Astrocyte of the cerebellum (primary cell): ENCODE results near the gene MRTFA.
"Not testable (repeated sequence)": the region's sequence is repeated elsewhere in the genome, so short reads cannot be mapped to it uniquely, and the experiment has no call there.

Source experiments
- DNase-seq: peaks from one replicate; pipeline ENCODE4 v3.0.0-alpha.2; 2011; ENCODE audit warnings: low read depth
- H3K4me3 ChIP-seq: 2 replicates; pipeline ENCODE4 v1.5.1; 2011; ENCODE audit warnings: mild to moderate bottlenecking, low read depth, low read length, moderate library complexity
- in situ Hi-C: cut with HindIII; loops from 2 replicates; pipeline ENCODE4 v1.10.0; 2017; ENCODE audit warnings: low sequenced_read_pairs
- TF ChIP-seq, protein P1 (sequence below): IDR thresholded peaks from 2 replicates; pipeline ENCODE4 v1.5.1; 2012; ENCODE audit warnings: low read length, low read depth, moderate library complexity, mild to moderate bottlenecking; ENCODE audit errors: missing control alignments

Gene MRTFA

DNA sequence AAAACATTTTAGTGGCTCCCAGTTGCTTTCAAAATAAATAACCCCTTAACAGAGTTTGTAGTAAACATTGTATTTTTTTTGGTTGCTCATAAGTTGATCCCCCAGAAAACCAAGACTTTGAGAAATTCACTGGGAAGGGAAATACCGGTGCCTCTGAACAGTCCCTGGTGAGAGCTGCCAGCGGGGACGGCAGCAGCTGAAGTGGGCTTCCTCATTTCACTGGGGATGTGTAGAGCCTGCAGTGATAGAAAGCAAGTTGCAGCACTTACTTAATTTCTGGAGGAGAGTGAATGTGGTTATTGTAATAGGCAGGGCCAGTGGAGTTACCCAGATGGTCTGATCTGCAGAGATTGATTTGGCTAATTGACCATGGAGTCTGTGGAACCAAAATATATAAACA, 24.2 kb upstream of the MRTFA start:
- no peak for DNase-seq
- no peak overlapping the region for H3K4me3 ChIP-seq
- TF ChIP-seq, protein P1, sequence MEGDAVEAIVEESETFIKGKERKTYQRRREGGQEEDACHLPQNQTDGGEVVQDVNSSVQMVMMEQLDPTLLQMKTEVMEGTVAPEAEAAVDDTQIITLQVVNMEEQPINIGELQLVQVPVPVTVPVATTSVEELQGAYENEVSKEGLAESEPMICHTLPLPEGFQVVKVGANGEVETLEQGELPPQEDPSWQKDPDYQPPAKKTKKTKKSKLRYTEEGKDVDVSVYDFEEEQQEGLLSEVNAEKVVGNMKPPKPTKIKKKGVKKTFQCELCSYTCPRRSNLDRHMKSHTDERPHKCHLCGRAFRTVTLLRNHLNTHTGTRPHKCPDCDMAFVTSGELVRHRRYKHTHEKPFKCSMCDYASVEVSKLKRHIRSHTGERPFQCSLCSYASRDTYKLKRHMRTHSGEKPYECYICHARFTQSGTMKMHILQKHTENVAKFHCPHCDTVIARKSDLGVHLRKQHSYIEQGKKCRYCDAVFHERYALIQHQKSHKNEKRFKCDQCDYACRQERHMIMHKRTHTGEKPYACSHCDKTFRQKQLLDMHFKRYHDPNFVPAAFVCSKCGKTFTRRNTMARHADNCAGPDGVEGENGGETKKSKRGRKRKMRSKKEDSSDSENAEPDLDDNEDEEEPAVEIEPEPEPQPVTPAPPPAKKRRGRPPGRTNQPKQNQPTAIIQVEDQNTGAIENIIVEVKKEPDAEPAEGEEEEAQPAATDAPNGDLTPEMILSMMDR: no peak
- in situ Hi-C loops: no loop called here

DNA sequence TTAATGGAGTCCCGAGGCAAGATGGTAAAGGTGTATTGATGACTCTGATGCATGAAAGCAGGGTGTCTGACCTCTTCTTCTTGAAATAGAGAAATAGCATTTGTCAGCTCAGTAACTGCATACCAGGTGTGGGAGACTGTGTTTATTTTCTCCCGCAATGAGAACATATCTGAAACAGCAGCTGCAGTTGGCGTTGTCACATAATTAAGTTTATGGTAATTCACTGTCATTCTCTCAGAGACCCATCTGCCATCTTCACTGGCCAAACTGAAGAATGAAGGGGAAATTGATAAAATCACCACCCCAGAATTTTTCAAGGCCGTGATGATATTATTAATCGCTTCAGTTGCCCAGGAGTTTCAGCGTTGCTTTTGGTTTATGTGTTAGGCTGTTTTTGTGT, 22.6 kb upstream of the MRTFA start:
- TF ChIP-seq, protein P1: no peak
- no peak overlapping the region for H3K4me3 ChIP-seq
- in situ Hi-C loops: no loop called here
- DNase-seq: no peak

DNA sequence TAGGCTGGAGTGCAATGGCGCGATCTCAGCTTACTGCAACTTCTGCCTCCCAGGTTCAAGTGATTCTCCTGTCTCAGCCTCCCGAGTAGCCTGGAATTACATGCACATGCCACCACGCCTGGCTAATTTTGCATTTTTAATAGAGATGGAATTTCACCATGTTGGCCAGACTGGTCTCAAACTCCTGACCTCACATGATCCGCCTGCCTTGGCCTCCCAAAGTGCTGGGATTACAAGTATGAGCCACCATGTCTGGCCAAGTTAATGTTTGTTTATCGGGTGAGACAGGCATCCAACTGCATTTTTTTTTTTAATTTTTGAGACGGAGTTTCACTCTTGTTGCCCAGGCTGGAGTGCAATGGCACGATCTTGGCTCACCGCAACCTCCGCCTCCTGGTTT, 20.1 kb upstream of the MRTFA start:
- H3K4me3 ChIP-seq, DNase-seq, in situ Hi-C loops: not testable (repeated sequence)

DNA sequence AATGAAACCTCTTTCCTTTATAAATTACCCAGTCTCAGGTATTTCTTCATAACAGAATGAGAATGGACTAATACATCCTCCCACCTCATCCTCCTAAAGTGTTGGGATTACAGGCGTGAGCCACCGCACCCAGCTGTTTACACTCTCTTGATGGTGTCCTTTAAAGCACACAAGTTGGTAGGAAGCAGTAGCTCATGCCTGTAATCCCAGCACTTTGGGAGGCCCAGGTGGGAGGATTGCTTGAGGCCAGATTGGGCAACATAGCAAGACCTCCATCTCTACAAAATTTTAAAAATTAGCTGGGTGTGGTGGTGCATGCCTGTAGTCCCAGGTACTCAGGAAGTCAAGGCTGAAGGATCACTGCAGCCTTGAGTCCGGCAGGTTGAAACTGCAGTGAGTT, 19.4 kb upstream of the MRTFA start:
- DNase-seq, in situ Hi-C loops, H3K4me3 ChIP-seq: not testable (repeated sequence)

DNA sequence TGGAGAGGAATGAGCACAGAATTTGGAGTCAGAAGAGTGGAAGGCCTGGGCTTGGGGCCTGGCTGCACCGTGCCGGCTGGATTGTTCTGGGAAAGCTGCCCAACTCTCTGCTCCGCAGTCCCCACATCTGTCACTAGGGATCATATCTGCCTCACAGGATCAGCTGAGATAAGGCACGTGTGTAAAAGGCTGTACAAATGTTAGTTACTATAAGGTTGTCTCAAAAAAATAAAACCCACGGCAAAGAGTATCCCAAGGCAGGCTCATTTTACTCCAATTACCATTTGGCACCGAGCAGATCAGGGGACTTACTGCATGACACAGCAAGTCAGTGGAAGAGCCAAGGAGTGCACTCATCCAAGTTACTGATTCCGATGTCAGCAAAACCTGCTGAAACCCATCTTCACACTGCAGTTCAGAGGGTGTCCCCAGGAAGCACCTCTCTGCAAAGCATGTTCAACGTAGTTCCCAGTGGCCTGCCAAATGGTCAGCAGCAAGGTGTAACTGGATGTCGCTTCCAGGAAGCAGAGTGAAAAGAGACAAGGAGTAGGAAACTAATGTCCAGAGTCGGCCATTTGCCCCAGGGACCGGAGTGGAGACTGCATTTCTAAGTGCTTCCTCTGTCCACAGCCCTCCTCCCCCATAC, 18.1 kb upstream of the MRTFA start:
- no peak overlapping the region for H3K4me3 ChIP-seq
- TF ChIP-seq, protein P1: peak; percentile 9
- no peak for DNase-seq
- in situ Hi-C loops: no loop called here

DNA sequence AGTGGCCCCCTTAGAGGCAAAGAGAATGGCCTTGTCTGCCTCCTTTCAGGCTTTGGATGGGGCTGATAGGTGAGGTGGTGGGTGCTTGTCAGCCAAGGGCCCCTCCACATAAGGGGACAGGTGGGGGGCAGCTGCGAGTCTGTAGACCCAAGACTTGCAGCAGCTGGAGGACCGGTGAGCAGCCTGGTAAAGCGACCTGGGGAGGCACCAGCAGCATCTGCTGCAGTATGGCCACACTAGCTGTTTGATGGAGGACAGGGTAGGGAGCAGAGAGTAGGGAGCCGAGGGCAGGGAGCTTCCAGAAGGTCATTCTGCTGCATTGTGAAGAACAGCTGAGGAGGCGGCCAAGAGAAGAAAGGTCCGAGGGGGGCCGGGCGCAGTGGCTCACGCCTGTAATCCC, 16.8 kb upstream of the MRTFA start:
- TF ChIP-seq, protein P1: no peak
- no peak overlapping the region for H3K4me3 ChIP-seq
- no peak for DNase-seq
- in situ Hi-C loops: no loop called here

DNA sequence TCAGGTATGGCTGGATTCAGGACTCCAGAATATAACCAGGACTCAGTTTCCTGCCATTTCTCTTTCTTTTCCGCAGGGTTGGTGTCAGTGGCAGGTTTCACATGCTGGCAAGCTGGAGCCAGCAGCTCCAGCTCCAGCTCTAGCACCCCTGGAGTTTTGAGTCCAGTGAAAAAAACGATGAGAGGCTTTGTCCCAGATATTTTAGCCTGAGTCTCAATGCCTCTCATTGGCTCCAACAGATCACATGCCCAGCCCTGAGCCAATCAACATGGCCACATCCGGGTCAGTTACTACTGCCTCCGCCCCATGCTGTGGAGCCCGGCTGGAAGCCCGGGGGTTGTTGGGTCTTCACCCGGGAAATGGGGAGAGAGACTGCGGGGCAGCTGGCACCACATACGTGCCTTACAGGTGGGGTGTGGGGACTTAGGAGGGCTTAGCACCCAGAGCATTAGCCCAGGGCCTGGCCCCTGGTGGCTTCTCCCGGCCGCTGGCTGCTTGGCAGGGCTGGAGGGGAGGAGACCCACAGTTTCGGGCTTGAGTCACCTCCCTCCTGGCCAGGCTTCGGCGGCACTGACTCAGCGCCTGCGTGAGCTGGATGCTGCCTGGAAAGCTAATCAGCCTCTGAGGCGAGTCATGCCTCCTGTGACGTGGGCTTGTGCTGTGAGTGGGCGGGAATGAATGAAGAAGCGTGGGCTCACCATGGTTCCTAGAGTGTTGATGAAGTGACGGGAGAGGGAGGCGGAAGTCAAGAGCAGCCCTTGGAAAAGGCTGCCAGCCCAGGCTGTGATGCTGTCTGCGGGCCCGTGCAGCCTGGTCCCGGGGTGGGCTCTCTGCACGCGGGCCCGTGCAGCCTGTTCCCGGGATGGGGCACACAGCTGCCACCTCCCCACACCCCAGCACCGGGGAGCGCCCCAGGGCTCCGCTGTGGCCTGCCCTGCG, 15.3 kb upstream of the MRTFA start:
- in situ Hi-C loops: no loop called here
- peak overlapping the region; percentile 62 for H3K4me3 ChIP-seq
- peak; percentile 98 for DNase-seq
- TF ChIP-seq, protein P1: no peak
